GF-D8 (cell line): ENCODE data around the gene WDR5.

Source experiments
- DNase-seq: peaks from one replicate; lab custom pipeline; 2025; lab: John Stamatoyannopoulos, UW

The WDR5 gene

GRCh38 chr9:134174526-134175290 lies 38.8 kb downstream of the WDR5 start:
- DNase-seq, result no peak

- no peak for DNase-seq
These were observed 39.5 kb downstream of the WDR5 start for GRCh38 chr9:134175291-134175807.

- DNase-seq, result no peak
These were observed 40.1 kb downstream of the WDR5 start for GRCh38 chr9:134175808-134176598.

GRCh38 chr9:134176599-134176968 lies 40.7 kb downstream of the WDR5 start:
- no peak for DNase-seq

- no peak for DNase-seq
These were observed 41.3 kb downstream of the WDR5 start for GRCh38 chr9:134177186-134177585.

- no peak for DNase-seq
These were observed 41.9 kb downstream of the WDR5 start for GRCh38 chr9:134177624-134178393.

GRCh38 chr9:134178394-134178767 lies 42.5 kb downstream of the WDR5 start:
- no peak for DNase-seq

GRCh38 chr9:134178768-134179551 lies 43.1 kb downstream of the WDR5 start:
- no peak for DNase-seq

- DNase-seq, result no peak
These were observed 43.7 kb downstream of the WDR5 start for GRCh38 chr9:134179595-134179917.

- no peak for DNase-seq
These were observed 44.3 kb downstream of the WDR5 start for GRCh38 chr9:134179918-134180785.

- no peak for DNase-seq
These were observed 45.1 kb downstream of the WDR5 start for GRCh38 chr9:134180786-134181647.

- DNase-seq, result no peak
These were observed 45.8 kb downstream of the WDR5 start for GRCh38 chr9:134181648-134182034.

- no peak for DNase-seq
These were observed 46.7 kb downstream of the WDR5 start for GRCh38 chr9:134182554-134183085.

GRCh38 chr9:134185536-134186011 lies 49.7 kb downstream of the WDR5 start:
- DNase-seq, result no peak

GRCh38 chr9:134186471-134187109 lies 50.7 kb downstream of the WDR5 start:
- no peak for DNase-seq

- DNase-seq, result no peak
These were observed 51.2 kb downstream of the WDR5 start for GRCh38 chr9:134187110-134187531.

- no peak for DNase-seq
These were observed 52.1 kb downstream of the WDR5 start for GRCh38 chr9:134187891-134188385.

GRCh38 chr9:134188386-134189144 lies 52.7 kb downstream of the WDR5 start:
- DNase-seq, result no peak
